ENCODE measurements around the gene NME9. TPM values are rescaled to one million over a fixed set of nuclear protein-coding genes. Genes with fewer than 3 reads are reported as not detected.

NME9 gene
- total RNA-seq, 2 experiments from 2014 or later = 0.80 TPM; not detected in 1

DNA sequence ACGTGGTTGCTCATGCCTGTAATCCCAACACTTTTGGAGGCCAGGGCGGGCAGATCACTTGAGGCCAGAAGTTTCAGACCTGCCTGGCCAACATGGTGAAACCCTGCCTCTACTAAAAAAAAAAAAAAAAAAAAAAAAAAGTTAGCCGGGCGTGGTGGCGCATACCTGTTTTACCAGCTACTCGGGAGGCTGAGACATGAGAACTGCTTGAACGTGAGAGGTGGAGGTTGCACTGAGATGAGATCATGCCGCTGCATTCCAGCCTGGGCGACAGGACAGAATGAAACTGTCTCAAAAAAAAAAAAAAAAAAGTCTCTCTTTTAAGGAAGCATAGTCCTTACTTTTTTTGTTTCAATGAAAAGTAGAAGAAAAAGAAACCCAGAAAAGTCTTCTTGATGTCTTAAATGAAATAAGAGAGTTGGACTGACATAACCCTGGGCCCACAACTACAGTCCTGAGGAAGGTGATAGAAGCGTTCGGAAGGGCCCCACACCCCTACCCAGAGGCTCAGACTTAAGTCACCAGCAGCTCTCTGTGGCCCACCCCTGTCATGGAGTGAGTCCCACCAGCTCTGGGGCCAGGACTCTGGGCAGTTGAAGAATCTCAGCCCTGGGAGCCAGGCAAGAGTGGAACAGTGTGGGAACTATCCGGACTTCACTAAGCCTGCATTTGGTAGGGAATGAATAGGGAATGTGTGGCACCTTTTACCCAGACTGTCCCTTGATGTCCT lies 2.6 kb downstream of the NME9 start:
- no peak overlapping the region for H3K27ac Mint-ChIP-seq
- H3K36me3 Mint-ChIP-seq (ENCODE audit: low read depth) = peaks cover 3% of the 10 kb centered on the region
- H3K27me3 ChIP-seq (ENCODE audit: control insufficient read depth in 1 of 2, insufficient read depth in 2 of 2, low read length in 2 of 2) = no peaks in the 10 kb centered on the region
- H3K9me3 Mint-ChIP-seq = no peaks in the 10 kb centered on the region
- H3K36me3 ChIP-seq (ENCODE audit: insufficient read depth, low read length) = no peaks in the 10 kb centered on the region
- H3K27me3 Mint-ChIP-seq = no peaks in the 10 kb centered on the region
- TF ChIP-seq, protein P1, sequence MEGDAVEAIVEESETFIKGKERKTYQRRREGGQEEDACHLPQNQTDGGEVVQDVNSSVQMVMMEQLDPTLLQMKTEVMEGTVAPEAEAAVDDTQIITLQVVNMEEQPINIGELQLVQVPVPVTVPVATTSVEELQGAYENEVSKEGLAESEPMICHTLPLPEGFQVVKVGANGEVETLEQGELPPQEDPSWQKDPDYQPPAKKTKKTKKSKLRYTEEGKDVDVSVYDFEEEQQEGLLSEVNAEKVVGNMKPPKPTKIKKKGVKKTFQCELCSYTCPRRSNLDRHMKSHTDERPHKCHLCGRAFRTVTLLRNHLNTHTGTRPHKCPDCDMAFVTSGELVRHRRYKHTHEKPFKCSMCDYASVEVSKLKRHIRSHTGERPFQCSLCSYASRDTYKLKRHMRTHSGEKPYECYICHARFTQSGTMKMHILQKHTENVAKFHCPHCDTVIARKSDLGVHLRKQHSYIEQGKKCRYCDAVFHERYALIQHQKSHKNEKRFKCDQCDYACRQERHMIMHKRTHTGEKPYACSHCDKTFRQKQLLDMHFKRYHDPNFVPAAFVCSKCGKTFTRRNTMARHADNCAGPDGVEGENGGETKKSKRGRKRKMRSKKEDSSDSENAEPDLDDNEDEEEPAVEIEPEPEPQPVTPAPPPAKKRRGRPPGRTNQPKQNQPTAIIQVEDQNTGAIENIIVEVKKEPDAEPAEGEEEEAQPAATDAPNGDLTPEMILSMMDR (IDR thresholded peaks at IDR 0.05) = no peak
- no peak overlapping the region for H3K4me3 ChIP-seq (ENCODE audit: low read length)
- intact Hi-C loops (cut with DNase I, micrococcal nuclease) = loop anchor here (5.0 to 10.0 kb wide), 4 partner anchors 60 to 1348 kb away; partner anchors contain the start of genes CEP70 (in 1 of the 2) and NMNAT3 (in 1 of the 2)
- CTCF ChIA-PET = interaction anchor here (0.7 kb wide), 1 partner anchor 1575 kb away, joined by 3 read pairs; no protein-coding TSS in a partner anchor
- no peak for ATAC-seq (ENCODE audit: poor library complexity)
- H3K27ac ChIP-seq (ENCODE audit: low read depth in 1 of 2, low read length in 2 of 2) = no peak overlapping the region
- peaks cover 42% of the 10 kb centered on the region for H3K4me1 Mint-ChIP-seq (ENCODE audit: low read depth)
- peaks cover 29% of the 10 kb centered on the region for H3K4me1 ChIP-seq (ENCODE audit: insufficient read depth, low read length)
- DNase-seq = no peak
- H3K9me3 ChIP-seq (ENCODE audit: control insufficient read depth in 1 of 2, insufficient read depth in 1 of 2, low read length in 2 of 2) = no peaks in the 10 kb centered on the region
- POLR2A ChIA-PET = interaction anchor here (1.4 kb wide), 1 partner anchor 140 kb away, joined by 3 read pairs; the partner anchor contains the start of gene ARMC8
- no peak overlapping the region for H3K4me3 Mint-ChIP-seq

GRCh38 chr3:138325990-138326389 lies 3.7 kb downstream of the NME9 start:
- Histone ChIP-seq H3K4me3 (ENCODE audit: low read length) (no peak overlapping the region), H3K27ac (ENCODE audit: low read depth in 1 of 2, low read length in 2 of 2) (no peak overlapping the region), H3K4me1 (ENCODE audit: insufficient read depth, low read length) (peaks cover 29% of the 10 kb centered on the region), H3K27me3 (ENCODE audit: control insufficient read depth in 1 of 2, insufficient read depth in 2 of 2, low read length in 2 of 2) (no peaks in the 10 kb centered on the region), H3K36me3 (ENCODE audit: insufficient read depth, low read length) (no peaks in the 10 kb centered on the region), H3K9me3 (ENCODE audit: control insufficient read depth in 1 of 2, insufficient read depth in 1 of 2, low read length in 2 of 2) (no peaks in the 10 kb centered on the region)
- H3K27me3 Mint-ChIP-seq = no peaks in the 10 kb centered on the region
- ChIA-PET CTCF (interaction anchor here (1.0 kb wide), 2 partner anchors 9 to 265 kb away, joined by 3 to 4 read pairs; no protein-coding TSS in a partner anchor), POLR2A (no interaction called here)
- peaks cover 50% of the 10 kb centered on the region for H3K4me1 Mint-ChIP-seq (ENCODE audit: low read depth)
- no peak overlapping the region for H3K27ac Mint-ChIP-seq
- intact Hi-C loops (cut with DNase I, micrococcal nuclease) = loop anchor here (5.0 to 10.0 kb wide), 4 partner anchors 59 to 1349 kb away; partner anchors contain the start of genes CEP70 (in 1 of the 2) and NMNAT3 (in 1 of the 2)
- TF ChIP-seq, protein P1 (IDR thresholded peaks at IDR 0.05) = no peak
- no peaks in the 10 kb centered on the region for H3K9me3 Mint-ChIP-seq
- no peak for DNase-seq
- ATAC-seq (ENCODE audit: poor library complexity) = no peak
- H3K4me3 Mint-ChIP-seq = no peak overlapping the region
- peaks cover 3% of the 10 kb centered on the region for H3K36me3 Mint-ChIP-seq (ENCODE audit: low read depth)

- Histone ChIP-seq H3K4me3 (ENCODE audit: low read length) (no peak overlapping the region), H3K27ac (ENCODE audit: low read depth in 1 of 2, low read length in 2 of 2) (no peak overlapping the region), H3K9me3 (ENCODE audit: control insufficient read depth in 1 of 2, insufficient read depth in 1 of 2, low read length in 2 of 2) (no peaks in the 10 kb centered on the region), H3K36me3 (ENCODE audit: insufficient read depth, low read length) (no peaks in the 10 kb centered on the region), H3K27me3 (ENCODE audit: control insufficient read depth in 1 of 2, insufficient read depth in 2 of 2, low read length in 2 of 2) (no peaks in the 10 kb centered on the region), H3K4me1 (ENCODE audit: insufficient read depth, low read length) (peaks cover 19% of the 10 kb centered on the region)
- Mint-ChIP-seq H3K27ac (no peak overlapping the region), H3K27me3 (no peaks in the 10 kb centered on the region), H3K36me3 (ENCODE audit: low read depth) (no peaks in the 10 kb centered on the region), H3K9me3 (no peaks in the 10 kb centered on the region), H3K4me1 (ENCODE audit: low read depth) (peaks cover 40% of the 10 kb centered on the region), H3K4me3 (no peak overlapping the region)
- DNase-seq (no peak), ATAC-seq (ENCODE audit: poor library complexity) (no peak)
- intact Hi-C loops (cut with DNase I, micrococcal nuclease) = loop anchor here (10.0 kb wide), 2 partner anchors 59 to 1351 kb away; partner anchors contain the start of gene NMNAT3 (in 1 of the 2)
- TF ChIP-seq, protein P1 (IDR thresholded peaks at IDR 0.05) = no peak
- CTCF ChIA-PET = no interaction called here
- POLR2A ChIA-PET = no interaction called here
These were observed 5.7 kb downstream of the NME9 start for GRCh38 chr3:138323971-138324370.

All from CD4-positive, alpha-beta T cell (primary cell).